ENCODE measurements around the gene ARID1B.

DNA sequence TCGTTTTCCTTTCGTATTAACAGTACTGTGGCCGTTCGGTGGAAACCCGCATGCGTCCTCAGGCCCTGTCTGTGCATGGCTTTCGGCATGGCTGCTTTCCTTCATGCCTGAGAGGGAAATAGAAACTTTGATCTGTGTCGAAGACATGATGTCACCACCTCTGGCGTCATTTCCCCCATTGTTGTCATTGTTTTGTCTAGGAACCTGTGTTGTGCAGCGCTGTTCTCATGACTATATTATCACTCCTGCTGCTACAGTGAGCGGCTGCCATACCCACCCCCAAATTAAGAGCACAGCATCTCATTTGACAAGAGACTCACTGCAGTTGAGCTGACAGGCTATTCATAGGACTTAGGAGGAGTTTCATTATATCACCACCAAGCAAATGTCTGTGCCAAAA, 373.9 kb downstream of the ARID1B start:
- TF ChIP-seq TAF1 (CRISPR knock-in tag; IDR thresholded peaks at IDR 0.05) (no peak), IKZF4 (CRISPR knock-in tag; IDR thresholded peaks at IDR 0.05; ENCODE audit: borderline replicate concordance, low read depth, not compliant biosample characterization) (no peak), MAFK (conservative IDR thresholded peaks at IDR 0.05 in 1 of 2, IDR thresholded peaks at IDR 0.05 in 1 of 2; ENCODE audit: low read length in 2 of 2) (no peak), ZNF883 (CRISPR knock-in tag; IDR thresholded peaks at IDR 0.05; ENCODE audit: not compliant biosample characterization) (no peak), POLR2AphosphoS5 (IDR thresholded peaks at IDR 0.05; ENCODE audit: low read depth, low read length) (no peak), PHB2 (IDR thresholded peaks at IDR 0.05; ENCODE audit: partially characterized antibody) (no peak)
- TF ChIP-seq, protein P1, sequence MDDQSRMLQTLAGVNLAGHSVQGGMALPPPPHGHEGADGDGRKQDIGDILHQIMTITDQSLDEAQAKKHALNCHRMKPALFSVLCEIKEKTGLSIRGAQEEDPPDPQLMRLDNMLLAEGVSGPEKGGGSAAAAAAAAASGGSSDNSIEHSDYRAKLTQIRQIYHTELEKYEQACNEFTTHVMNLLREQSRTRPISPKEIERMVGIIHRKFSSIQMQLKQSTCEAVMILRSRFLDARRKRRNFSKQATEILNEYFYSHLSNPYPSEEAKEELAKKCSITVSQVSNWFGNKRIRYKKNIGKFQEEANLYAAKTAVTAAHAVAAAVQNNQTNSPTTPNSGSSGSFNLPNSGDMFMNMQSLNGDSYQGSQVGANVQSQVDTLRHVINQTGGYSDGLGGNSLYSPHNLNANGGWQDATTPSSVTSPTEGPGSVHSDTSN (CRISPR knock-in tag; IDR thresholded peaks at IDR 0.05; ENCODE audit: borderline replicate concordance): no peak
- TF ChIP-seq, protein P2, sequence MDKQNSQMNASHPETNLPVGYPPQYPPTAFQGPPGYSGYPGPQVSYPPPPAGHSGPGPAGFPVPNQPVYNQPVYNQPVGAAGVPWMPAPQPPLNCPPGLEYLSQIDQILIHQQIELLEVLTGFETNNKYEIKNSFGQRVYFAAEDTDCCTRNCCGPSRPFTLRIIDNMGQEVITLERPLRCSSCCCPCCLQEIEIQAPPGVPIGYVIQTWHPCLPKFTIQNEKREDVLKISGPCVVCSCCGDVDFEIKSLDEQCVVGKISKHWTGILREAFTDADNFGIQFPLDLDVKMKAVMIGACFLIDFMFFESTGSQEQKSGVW (CRISPR knock-in tag; IDR thresholded peaks at IDR 0.05; ENCODE audit: borderline replicate concordance): no peak
- TF ChIP-seq, protein P3, sequence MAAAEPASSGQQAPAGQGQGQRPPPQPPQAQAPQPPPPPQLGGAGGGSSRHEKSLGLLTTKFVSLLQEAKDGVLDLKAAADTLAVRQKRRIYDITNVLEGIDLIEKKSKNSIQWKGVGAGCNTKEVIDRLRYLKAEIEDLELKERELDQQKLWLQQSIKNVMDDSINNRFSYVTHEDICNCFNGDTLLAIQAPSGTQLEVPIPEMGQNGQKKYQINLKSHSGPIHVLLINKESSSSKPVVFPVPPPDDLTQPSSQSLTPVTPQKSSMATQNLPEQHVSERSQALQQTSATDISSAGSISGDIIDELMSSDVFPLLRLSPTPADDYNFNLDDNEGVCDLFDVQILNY (CRISPR knock-in tag; conservative IDR thresholded peaks at IDR 0.05): no peak
- TF ChIP-seq, protein P4, sequence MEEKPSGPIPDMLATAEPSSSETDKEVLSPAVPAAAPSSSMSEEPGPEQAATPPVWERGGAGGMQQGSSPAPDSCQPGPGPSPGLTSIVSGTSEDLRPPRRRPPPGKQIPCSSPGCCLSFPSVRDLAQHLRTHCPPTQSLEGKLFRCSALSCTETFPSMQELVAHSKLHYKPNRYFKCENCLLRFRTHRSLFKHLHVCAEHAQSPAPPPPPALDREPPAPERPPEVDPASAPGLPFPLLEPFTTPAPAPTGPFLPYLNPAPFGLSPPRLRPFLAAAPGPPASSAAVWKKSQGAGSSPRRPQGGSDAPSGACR (CRISPR knock-in tag; IDR thresholded peaks at IDR 0.05): no peak
